Bronchial epithelial cell (primary cell): Measurements from ENCODE around the gene POLR2L. TPM values are rescaled to one million over a fixed set of nuclear protein-coding genes. Genes with fewer than 3 reads are reported as not detected.

Source experiments
- DNase-seq: peaks from one replicate; pipeline ENCODE4 v3.0.0-alpha.2; 2010; ENCODE audit warnings: low read depth
- FAIRE-seq: peaks from 2 replicates; lab custom pipeline; 2011; peaks lifted over from hg19 to GRCh38; lab: Jason Lieb, UNC
- H3K27me3 ChIP-seq: 2 replicates; pipeline ENCODE4 v1.5.1; 2011; ENCODE audit warnings: low read length; ENCODE audit not compliant: control insufficient read depth, insufficient read depth
- H3K36me3 ChIP-seq: 2 replicates; pipeline ENCODE4 v1.5.1; 2011; ENCODE audit warnings: low read length; ENCODE audit not compliant: control insufficient read depth, insufficient read depth
- H3K4me3 ChIP-seq: 2 replicates; pipeline ENCODE4 v1.5.1; 2011; ENCODE audit warnings: mild to moderate bottlenecking, low read depth, low read length, control low read depth
- total RNA-seq: library from RNA; depleted of rRNA; stranded (reverse); fragments of >200 nt; gene quantifications from 2 replicates; pipeline ENCODE4 v1.2.1, GENCODE V29; 2014
- TF ChIP-seq, protein P1 (sequence below): IDR thresholded peaks from 2 replicates; pipeline ENCODE4 v1.5.1; 2011; ENCODE audit warnings: mild to moderate bottlenecking, moderate library complexity, low read length, control low read depth, inconsistent platforms; ENCODE audit not compliant: insufficient read depth, severe bottlenecking

Gene POLR2L
- total RNA-seq, 1 donor from 2014 or later: 8.7 TPM

DNA sequence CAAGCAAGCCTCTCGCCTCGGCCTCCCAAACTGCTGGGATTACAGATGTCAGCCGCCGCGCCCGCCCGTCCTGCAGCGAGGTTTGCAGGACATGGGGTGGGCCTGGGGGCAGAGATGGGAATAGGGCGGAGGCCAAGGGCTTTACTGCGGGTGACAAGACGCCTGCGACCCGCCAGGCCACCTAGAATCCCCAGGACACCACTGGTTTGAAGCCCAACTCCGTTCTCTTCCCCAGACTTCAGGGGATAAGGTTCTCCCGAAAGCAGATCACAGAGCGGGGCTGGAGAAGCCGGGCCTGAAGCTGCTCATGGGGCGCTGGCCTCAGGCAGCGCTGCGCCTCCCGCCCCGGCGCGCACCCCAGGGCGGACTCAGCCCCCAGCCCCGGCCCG, 354 bp downstream of the POLR2L start:
- peak overlapping the region; percentile 52 for H3K4me3 ChIP-seq
- no peak for FAIRE-seq
- no peaks in the 10 kb centered on the region for H3K27me3 ChIP-seq
- no peak for DNase-seq
- H3K36me3 ChIP-seq: peaks cover 30% of the 10 kb centered on the region
- TF ChIP-seq, protein P1, sequence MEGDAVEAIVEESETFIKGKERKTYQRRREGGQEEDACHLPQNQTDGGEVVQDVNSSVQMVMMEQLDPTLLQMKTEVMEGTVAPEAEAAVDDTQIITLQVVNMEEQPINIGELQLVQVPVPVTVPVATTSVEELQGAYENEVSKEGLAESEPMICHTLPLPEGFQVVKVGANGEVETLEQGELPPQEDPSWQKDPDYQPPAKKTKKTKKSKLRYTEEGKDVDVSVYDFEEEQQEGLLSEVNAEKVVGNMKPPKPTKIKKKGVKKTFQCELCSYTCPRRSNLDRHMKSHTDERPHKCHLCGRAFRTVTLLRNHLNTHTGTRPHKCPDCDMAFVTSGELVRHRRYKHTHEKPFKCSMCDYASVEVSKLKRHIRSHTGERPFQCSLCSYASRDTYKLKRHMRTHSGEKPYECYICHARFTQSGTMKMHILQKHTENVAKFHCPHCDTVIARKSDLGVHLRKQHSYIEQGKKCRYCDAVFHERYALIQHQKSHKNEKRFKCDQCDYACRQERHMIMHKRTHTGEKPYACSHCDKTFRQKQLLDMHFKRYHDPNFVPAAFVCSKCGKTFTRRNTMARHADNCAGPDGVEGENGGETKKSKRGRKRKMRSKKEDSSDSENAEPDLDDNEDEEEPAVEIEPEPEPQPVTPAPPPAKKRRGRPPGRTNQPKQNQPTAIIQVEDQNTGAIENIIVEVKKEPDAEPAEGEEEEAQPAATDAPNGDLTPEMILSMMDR: no peak

DNA sequence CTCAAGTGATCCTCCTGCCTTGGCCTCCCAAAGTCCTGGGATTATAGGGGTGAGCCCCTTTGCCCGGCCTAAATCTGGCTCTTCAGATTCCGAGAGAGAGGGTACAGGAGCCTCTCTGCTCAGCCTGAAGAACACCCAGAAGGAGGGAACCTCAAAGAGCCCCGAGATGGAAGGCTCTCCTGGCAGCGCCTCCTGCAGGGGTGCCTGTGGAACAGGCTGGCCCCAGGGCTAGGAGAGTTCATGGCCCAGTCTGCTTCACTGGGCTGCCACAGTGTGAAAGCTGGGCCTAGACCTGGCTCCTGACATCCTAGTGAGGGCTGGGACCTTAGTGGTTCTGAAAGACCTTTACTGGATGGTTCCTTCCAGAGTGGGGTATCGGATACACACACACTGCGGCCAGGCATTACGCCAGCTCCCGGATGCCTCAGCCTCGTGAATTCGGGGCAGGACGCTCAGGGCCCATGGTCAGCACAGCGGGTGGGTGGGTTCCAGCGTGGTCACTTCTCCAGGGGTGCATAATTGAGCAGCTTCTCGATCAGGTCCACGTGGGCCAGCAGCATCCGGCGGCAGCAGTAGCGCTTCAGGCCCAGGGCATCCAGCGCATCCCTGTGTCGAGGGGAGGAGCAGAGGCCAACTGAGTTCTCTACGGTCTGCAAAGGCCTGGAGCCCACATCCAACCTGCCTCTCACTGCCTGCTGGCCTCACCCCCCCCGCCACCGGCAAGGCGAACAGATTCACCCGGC, 2.3 kb downstream of the POLR2L start:
- H3K4me3 ChIP-seq: no peak overlapping the region
- TF ChIP-seq, protein P1: peak; percentile 58
- FAIRE-seq (no peak), DNase-seq (no peak)
- no peaks in the 10 kb centered on the region for H3K27me3 ChIP-seq
- H3K36me3 ChIP-seq: peaks cover 40% of the 10 kb centered on the region

DNA sequence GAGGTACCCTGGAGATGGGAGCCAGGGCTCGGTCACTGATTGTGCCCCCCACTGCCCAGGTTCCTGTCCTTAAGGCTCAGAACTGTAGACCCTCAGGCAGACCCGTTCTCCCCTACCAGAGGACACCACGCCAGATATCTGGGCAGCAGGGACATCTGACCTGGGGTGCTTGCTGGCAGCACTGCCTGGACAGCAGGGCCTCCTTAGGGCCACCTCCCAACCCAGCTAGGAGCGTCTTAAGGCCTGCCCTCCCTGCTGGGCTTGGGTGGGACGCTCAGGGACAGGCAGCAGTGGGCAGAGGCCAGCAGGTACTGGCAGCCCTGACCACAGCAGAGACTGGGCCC, 3.1 kb downstream of the POLR2L start:
- Histone ChIP-seq H3K36me3 (peaks cover 42% of the 10 kb centered on the region), H3K4me3 (no peak overlapping the region), H3K27me3 (no peaks in the 10 kb centered on the region)
- TF ChIP-seq, protein P1: no peak
- FAIRE-seq (no peak), DNase-seq (no peak)

DNA sequence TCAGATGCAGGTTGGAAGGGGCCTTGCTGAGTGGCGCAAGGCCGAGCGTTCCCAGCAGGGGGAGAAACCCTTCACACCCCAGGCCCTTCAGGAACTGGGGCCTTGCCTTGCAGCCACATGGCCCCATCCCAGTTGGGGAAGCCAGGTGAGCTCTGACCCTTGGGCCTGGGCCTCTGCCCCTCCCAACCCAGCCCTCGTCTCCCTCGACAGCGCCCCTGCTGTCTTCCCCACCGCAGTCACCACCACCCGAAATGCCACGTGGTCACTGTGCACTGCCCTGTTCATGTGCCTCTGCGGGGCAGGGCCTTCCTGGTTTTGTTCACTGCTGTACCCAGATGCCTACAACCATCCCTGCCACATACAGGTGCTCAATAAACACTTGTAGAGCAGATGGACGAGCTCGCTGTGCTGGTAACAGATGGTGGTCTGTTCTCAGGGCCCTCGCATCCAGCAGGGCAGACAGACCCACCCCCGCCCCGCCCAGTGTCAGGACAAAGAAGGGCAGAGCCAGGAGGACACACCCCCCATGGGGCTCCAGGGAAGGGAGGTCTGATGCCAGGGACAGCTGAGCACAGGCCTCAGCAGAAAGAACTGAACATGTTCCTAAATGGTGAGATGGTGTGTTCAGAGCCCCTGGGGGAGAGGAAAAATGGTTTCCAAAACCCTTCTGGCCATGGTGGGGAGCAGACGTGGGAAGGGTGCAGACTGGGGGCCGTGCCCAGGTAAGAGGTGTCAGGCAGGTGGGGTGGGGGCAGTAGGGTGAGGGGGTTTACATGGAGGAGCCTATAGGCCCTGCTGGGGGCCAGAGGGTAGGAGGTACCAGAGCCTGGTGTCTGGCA, 3.7 kb downstream of the POLR2L start:
- DNase-seq (no peak), FAIRE-seq (no peak)
- peaks cover 42% of the 10 kb centered on the region for H3K36me3 ChIP-seq
- TF ChIP-seq, protein P1: peak; percentile 49
- no peak overlapping the region for H3K4me3 ChIP-seq
- no peaks in the 10 kb centered on the region for H3K27me3 ChIP-seq

DNA sequence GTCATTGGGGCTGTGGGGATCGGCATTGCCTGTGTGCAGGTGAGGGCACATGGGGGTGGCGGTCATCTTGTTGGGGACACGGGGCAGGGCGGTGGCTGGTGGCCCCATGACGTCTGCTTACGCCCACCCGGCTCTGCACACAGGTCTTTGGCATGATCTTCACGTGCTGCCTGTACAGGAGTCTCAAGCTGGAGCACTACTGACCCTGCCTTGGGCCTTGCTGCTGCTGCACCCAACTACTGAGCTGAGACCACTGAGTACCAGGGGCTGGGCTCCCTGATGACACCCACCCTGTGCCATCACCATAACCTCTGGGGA, 4.4 kb downstream of the POLR2L start:
- no peaks in the 10 kb centered on the region for H3K27me3 ChIP-seq
- no peak for DNase-seq
- H3K36me3 ChIP-seq: peaks cover 42% of the 10 kb centered on the region
- no peak for FAIRE-seq
- TF ChIP-seq, protein P1: no peak
- no peak overlapping the region for H3K4me3 ChIP-seq
